HCT116 (cell line): ENCODE measurements around the gene IQCH. TPM values are rescaled to one million over a fixed set of nuclear protein-coding genes. Genes with fewer than 3 reads are reported as not detected.

Source experiments
- ATAC-seq: fragments of 200-7000 bp; cut with Tn5 transposase; 2 replicates; pipeline ENCODE4 v1.9.1; 2020; ENCODE audit warnings: mild to moderate bottlenecking, moderate library complexity
- BruUV-seq: library from RNA; stranded (reverse); fragments of 400-500 nt; replicated peaks from 2 replicates; lab custom pipeline; 2021; lab: Mats Ljungman, UMichigan
- CTCF ChIA-PET: fragments of 300-600 bp; sonication (Branson Sonifier 250); formaldehyde crosslinking; loops from one replicate; lab custom pipeline; 2021; ENCODE audit warnings: antibody characterized with exemption; lab: Charles Lee
- POLR2A ChIA-PET: fragments of 300-600, 350-600 bp; sonication (Branson Sonifier 250); formaldehyde crosslinking; loops from one replicate; lab custom pipeline; 2021; ENCODE audit warnings: antibody characterized with exemption; lab: Charles Lee
- RAD21 ChIA-PET, 2 experiments: fragments of 300-600 bp; sonication (Branson Sonifier 250); formaldehyde crosslinking; loops; one replicate each; lab custom pipeline; 2023; ENCODE audit warnings: low total read pairs in 2 of 2; ENCODE audit not compliant: uncharacterized antibody in 2 of 2, unreplicated experiment in 2 of 2, low non-redundant PET in 1 of 2; lab: Charles Lee
- DNase-seq: peaks from one replicate; pipeline ENCODE4 v3.0.0-alpha.2; 2010; ENCODE audit warnings: low read depth, low spot score
- H2AFZ ChIP-seq: fragments of 200-600 bp; shearing (Covaris generic), sonication (generic); 2 replicates; pipeline ENCODE4 v1.6.1; 2017; ENCODE audit warnings: low read depth, mixed run types, mixed read lengths, antibody characterized with exemption, low read length; ENCODE audit not compliant: poor library complexity, severe bottlenecking
- H3K27ac ChIP-seq: 2 replicates; pipeline ENCODE4 v1.5.1; 2012; ENCODE audit warnings: low read depth, low read length
- H3K27me3 ChIP-seq: fragments of 200-600 bp; sonication (generic); 2 replicates; pipeline ENCODE4 v1.6.1; 2016; ENCODE audit warnings: mixed run types, low read length, mixed read lengths; ENCODE audit not compliant: insufficient read depth
- H3K36me3 ChIP-seq, 2 experiments: fragments of 200-500 bp in 1 of 2; fragments of 200-600 bp in 1 of 2; sonication (Bioruptor generic) in 1 of 2; sonication (generic) in 1 of 2; 2 replicates each; pipeline versions ENCODE4 v1.5.1 to v1.6.1; 2014 to 2016; ENCODE audit warnings: low read length in 2 of 2, inconsistent platforms in 1 of 2, mixed read lengths in 1 of 2, mixed run types in 1 of 2; ENCODE audit not compliant: insufficient read depth in 2 of 2, control insufficient read depth in 1 of 2
- H3K4me1 ChIP-seq, 2 experiments: fragments of 200-600 bp in 1 of 2; sonication (generic) in 1 of 2; 2 replicates each; pipeline versions ENCODE4 v1.5.1 to v1.6.1; 2012 to 2017; ENCODE audit warnings: low read length in 2 of 2, inconsistent platforms in 1 of 2, mild to moderate bottlenecking in 1 of 2, mixed read lengths in 1 of 2, mixed run types in 1 of 2, moderate library complexity in 1 of 2; ENCODE audit not compliant: insufficient read depth in 2 of 2, control insufficient read depth in 1 of 2
- H3K4me2 ChIP-seq: fragments of 200-600 bp; sonication (generic); 2 replicates; pipeline ENCODE4 v1.6.1; 2017; ENCODE audit warnings: mixed run types, low read length, mixed read lengths
- H3K4me3 ChIP-seq, 2 experiments: fragments of 200-600 bp in 1 of 2; sonication (generic) in 1 of 2; replicated peaks in 1 of 2; 2 replicates each; pipeline ENCODE4 v1.5.1; 2011 to 2016; ENCODE audit warnings: low read length in 2 of 2, control low read depth in 1 of 2, low read depth in 1 of 2, mild to moderate bottlenecking in 1 of 2, mixed read lengths in 1 of 2, mixed run types in 1 of 2
- H3K79me2 ChIP-seq: fragments of 200-600 bp; sonication (generic); 2 replicates; pipeline ENCODE4 v1.6.1; 2017; ENCODE audit warnings: mild to moderate bottlenecking, mixed run types, low read length, moderate library complexity, mixed read lengths; ENCODE audit not compliant: insufficient read depth
- H3K9ac ChIP-seq: fragments of 200-600 bp; sonication (generic); 2 replicates; pipeline ENCODE4 v1.6.1; 2016; ENCODE audit warnings: low read length, mixed read lengths
- H3K9me2 ChIP-seq: fragments of 200-600 bp; sonication (generic), shearing (Covaris generic); 2 replicates; pipeline ENCODE4 v1.6.1; 2017; ENCODE audit warnings: mixed run types, mild to moderate bottlenecking, moderate library complexity; ENCODE audit not compliant: insufficient read depth
- H3K9me3 ChIP-seq, 2 experiments: fragments of 200-500 bp in 1 of 2; fragments of 200-600 bp in 1 of 2; sonication (Bioruptor generic) in 1 of 2; sonication (generic) in 1 of 2; 2 replicates each; pipeline ENCODE4 v1.6.1; 2014 to 2017; ENCODE audit warnings: low read length in 2 of 2, mixed read lengths in 2 of 2, inconsistent platforms in 1 of 2, low read depth in 1 of 2, mild to moderate bottlenecking in 1 of 2, mixed run types in 1 of 2, moderate library complexity in 1 of 2; ENCODE audit not compliant: control insufficient read depth in 1 of 2, insufficient read depth in 1 of 2
- H4K20me1 ChIP-seq: fragments of 200-600 bp; sonication (generic), shearing (Covaris generic); 2 replicates; pipeline ENCODE4 v1.6.1; 2017; ENCODE audit warnings: mixed run types, mild to moderate bottlenecking, moderate library complexity; ENCODE audit not compliant: insufficient read depth
- ATF3 ChIP-seq: IDR thresholded peaks from 2 replicates; pipeline ENCODE4 v1.6.1; 2012
- CBX3 ChIP-seq: IDR thresholded peaks from 2 replicates; pipeline ENCODE4 v1.6.1; 2012; ENCODE audit warnings: low read depth
- CTCF ChIP-seq, 3 experiments: fragments of 200-600 bp in 1 of 3; sonication (generic) in 1 of 3; IDR thresholded peaks in 2 of 3; conservative IDR thresholded peaks in 1 of 3; 2 replicates each; pipeline ENCODE4 v1.5.1; 2012 to 2017; ENCODE audit warnings: low read depth in 2 of 3, low read length in 2 of 3, antibody characterized with exemption in 1 of 3, borderline replicate concordance in 1 of 3, control low read depth in 1 of 3, mild to moderate bottlenecking in 1 of 3, mixed read lengths in 1 of 3, mixed run types in 1 of 3, moderate library complexity in 1 of 3; ENCODE audit not compliant: insufficient read depth in 1 of 3
- EGR1 ChIP-seq: IDR thresholded peaks from 2 replicates; pipeline ENCODE4 v1.6.1; 2012; ENCODE audit warnings: low read depth
- REST ChIP-seq: IDR thresholded peaks from 2 replicates; pipeline ENCODE4 v1.6.1; 2012; ENCODE audit warnings: low read depth
- SRF ChIP-seq: IDR thresholded peaks from 2 replicates; pipeline ENCODE4 v1.6.1; 2012; ENCODE audit warnings: low read depth
- YY1 ChIP-seq: IDR thresholded peaks from 2 replicates; pipeline ENCODE4 v1.6.1; 2011; ENCODE audit warnings: low read length, low read depth, moderate library complexity, mild to moderate bottlenecking; ENCODE audit not compliant: insufficient replicate concordance; ENCODE audit errors: extremely low read depth
- intact Hi-C: fragments of 100-400 bp; cut with micrococcal nuclease; formaldehyde crosslinking; loops from 2 replicates; pipeline ENCODE4 v1.10.0; 2022
- total RNA-seq: library from RNA; stranded (reverse); gene quantifications from one replicate; pipeline ENCODE4 v1.2.1, GENCODE V29; 2021; ENCODE audit not compliant: unreplicated experiment

IQCH gene
- total RNA-seq, 1 experiment from 2014 or later, result 4.6 TPM

- TF ChIP-seq CTCF (IDR thresholded peaks at IDR 0.05 in 2 of 3, conservative IDR thresholded peaks at IDR 0.05 in 1 of 3; ENCODE audit: borderline replicate concordance in 1 of 3, insufficient read depth in 1 of 3, low read depth in 2 of 3, low read length in 2 of 3) (no peak), YY1 (no peak), EGR1 (no peak), CBX3 (no peak), ATF3 (no peak), SRF (no peak)
Measured at GRCh38 chr15:67416891-67417290, 162.3 kb downstream of the IQCH start (continued).

- no peak for ATAC-seq
- Histone ChIP-seq H3K4me3 (no peak overlapping the region), H3K9me2 (no peaks in the 10 kb centered on the region), H4K20me1 (no peaks in the 10 kb centered on the region), H3K4me2 (no peak overlapping the region), H3K27ac (no peak overlapping the region), H3K36me3 (no peaks in the 10 kb centered on the region), H3K27me3 (no peaks in the 10 kb centered on the region), H3K9me3 (no peaks in the 10 kb centered on the region), H3K79me2 (no peaks in the 10 kb centered on the region), H2AFZ (no peak overlapping the region), H3K4me1 (peaks cover 0 to under 1% of the 10 kb centered on the region in 2 experiments; a peak in 1 of 4 replicates), H3K9ac (no peak overlapping the region)
- CTCF ChIA-PET, result no interaction called here
- DNase-seq, result no peak
- POLR2A ChIA-PET, result no interaction called here
- no TSS peak for BruUV-seq
- intact Hi-C loops, result no loop called here
- no peak for TF ChIP-seq REST
- no peak for TF ChIP-seq CTCF (IDR thresholded peaks at IDR 0.05 in 2 of 3, conservative IDR thresholded peaks at IDR 0.05 in 1 of 3; ENCODE audit: borderline replicate concordance in 1 of 3, insufficient read depth in 1 of 3, low read depth in 2 of 3, low read length in 2 of 3)
- RAD21 ChIA-PET, result no interaction called here
Measured at GRCh38 chr15:67419705-67420104, 165.1 kb downstream of the IQCH start.
